ENCODE measurements around the gene CDK2AP2.
"Not testable (repeated sequence)": the region's sequence is repeated elsewhere in the genome, so short reads cannot be mapped to it uniquely, and the experiment has no call there.

The CDK2AP2 gene

DNA sequence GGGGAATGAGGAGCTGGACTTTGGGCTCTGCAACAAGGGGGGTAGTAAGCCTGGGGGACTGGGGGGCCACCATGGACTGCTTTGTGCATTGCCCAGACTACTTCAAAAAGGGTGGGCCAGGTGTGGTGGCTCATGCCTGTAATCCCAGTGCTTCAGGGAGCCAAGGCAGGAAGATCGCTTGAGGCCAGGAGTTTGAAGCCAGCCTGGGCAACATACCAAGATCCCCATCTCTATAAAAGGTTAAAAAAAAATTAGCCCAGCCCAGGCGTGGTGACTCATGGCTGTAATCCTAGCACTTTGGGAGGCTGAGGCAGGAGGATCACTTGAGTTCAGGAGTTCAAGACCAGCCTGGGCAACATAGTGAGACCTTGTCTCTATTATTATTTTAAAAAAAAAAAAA, 42.4 kb downstream of the CDK2AP2 start:
- not testable (repeated sequence) for FAIRE-seq

DNA sequence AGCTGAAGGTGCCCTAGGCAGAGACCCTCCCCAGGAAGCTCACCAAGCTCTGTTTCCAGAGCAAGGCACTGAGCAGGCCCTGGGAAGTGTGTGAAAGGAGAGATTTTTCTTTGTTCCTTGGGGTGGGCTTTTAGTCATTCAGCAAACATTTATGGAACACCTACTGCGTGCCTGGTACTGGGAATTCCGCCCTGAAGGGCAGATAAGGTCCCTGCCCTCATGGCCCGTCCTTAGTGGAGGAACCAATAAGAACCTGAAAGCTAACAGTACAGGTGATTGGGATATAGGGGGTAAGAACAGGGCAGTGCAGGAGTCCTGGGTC, 42.8 kb downstream of the CDK2AP2 start:
- FAIRE-seq: no peak

DNA sequence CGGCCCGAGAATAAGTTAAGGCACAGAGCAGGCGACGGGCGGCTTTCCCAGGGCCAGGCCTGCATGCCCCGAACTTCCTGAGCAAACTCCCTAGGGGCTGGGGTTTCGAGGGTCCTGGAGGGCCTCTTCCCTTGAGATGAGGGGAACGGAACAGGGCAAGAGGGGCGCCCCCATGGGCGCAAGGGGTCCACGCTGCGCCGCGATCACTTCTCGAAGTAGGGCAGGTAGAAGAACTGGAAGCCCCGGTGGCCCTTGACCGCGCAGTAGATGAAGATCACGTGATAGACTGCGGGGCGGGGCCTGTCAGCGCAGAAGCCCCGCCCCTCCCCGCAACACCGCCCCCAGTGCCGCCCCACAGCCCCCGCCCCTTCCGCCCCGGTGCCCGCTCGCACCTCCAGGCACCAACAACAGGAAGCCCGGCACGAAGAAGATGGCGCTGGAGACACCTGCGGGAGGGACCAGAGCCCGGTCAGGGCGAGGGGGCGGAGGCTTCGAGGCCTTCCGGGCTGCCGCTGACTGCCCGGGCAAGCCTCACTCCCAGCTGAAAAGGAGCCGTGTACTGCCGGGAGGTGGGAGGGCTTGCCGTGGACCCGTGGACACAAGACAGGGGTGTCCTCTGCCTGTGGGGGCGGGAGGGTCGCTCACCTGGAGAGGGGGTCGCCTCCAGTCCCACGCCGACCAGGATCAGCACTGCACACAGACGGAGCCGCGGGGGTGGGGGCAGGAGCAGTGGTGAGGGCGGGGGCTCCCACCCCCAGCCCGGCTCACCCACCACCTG, 43.4 kb downstream of the CDK2AP2 start:
- no peak for FAIRE-seq

DNA sequence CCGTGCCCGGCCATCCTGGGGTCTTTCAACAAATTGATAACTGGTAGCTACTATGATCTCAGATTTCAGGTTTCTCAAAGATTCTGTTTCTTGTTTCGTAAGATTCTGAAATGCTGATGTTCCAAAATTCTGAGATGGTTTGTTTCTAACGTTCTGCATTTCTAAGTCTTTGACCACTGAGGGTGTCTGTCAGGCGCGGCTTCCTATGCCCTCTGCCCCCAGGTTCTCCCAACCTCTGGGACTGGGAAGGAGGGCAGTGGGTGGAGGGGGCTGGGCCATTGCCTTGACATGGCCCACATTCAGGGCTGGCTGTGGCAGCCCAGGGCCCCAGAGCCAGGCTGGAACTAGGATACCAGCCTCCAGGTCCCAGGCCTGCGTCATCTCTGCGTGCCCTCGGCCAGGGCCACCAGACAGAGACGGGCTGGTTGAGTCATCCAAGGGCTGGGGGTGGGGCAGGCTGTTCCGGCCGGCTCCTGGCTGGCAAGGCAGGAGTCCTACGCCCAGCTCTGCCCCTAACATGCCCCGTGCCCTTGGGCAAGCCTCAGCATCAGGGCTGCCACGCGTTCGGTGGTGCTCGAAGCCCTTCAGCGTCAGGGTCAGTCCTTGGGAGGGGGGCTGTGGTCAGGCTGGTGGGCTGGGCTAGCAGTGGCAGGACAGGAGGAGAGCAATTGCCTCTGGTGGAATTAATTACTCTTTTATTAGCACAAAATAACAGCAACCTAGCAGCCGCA, 44.1 kb downstream of the CDK2AP2 start:
- no peak for FAIRE-seq

DNA sequence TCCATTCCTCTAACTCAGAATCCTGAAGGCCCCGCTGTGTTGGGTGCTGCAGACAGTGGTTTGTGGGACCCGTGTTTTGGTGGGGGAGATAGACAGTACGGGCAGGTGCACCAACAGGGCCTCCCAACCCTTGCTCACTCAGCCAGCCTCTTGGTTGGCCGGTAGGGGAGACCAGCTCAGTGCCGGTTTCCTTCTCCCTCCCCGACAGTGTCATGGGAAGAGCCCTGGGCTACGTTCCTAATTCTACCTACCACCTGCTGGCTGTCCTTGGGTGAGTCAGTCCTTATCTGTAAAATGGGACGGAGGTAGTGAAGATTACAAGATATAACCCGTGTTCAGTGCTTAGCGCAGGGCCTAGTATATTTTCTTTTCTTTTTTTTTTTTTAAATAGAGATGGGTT, 44.8 kb downstream of the CDK2AP2 start:
- FAIRE-seq: no peak

DNA sequence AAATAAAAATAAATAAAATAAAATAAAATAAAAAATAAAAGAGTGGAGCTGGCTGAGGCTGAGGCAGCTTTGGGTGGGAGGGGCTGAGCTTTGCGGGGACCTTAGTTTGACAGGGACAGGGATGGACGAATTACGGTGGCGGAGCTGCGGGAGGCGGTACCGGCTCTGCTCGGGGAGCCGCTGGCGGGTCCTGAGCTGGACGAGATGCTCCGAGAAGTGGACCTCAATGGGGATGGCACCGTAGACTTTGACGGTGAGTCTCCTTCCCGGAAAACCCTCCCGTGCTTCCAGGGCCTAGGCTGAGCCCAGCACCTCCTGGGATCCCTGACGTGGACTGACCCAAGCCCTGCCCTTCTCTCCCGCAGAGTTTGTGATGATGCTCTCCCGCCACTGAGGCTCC, 49.7 kb downstream of the CDK2AP2 start:
- FAIRE-seq: no peak

DNA sequence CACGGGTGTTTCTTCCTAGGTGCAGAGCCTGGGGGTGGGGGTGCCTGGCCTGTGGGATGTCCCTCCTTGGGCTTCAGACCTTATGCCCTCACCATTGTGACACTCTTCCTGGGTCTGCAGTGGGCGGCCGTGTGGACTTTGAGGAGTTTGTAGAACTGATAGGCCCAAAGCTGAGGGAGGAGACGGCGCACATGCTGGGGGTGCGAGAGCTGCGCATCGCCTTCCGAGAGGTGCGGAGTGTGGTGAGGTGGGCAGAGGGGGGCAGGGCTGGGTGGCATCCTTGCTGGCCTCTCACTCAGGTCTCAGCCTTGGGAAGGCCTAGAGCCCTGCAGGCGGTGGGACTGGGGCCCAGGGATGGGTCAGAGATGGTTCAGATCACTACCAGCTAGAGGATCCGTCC, 50.5 kb downstream of the CDK2AP2 start:
- FAIRE-seq: no peak

All from A204.1 (cell line).